Parathyroid adenoma (tissue), 2 donors: ENCODE data around the gene RANBP3.
A peak's percentile ranks its signal among the peaks of the same experiment; 100 is the strongest.

Experiments used
- H2AFZ ChIP-seq: fragments of 300-600 bp; sonication (generic); one replicate; pipeline ENCODE4 v1.7.0; 2017; ENCODE audit warnings: antibody characterized with exemption, mild to moderate bottlenecking
- H3K27ac ChIP-seq: fragments of 300-600 bp; sonication (generic); one replicate; pipeline ENCODE4 v1.7.0; 2017
- H3K27me3 ChIP-seq: fragments of 300-600 bp; sonication (generic); one replicate; pipeline ENCODE4 v1.7.0; 2017; ENCODE audit warnings: low read length; ENCODE audit not compliant: control insufficient read depth, insufficient read depth
- H3K36me3 ChIP-seq: fragments of 300-600 bp; sonication (generic); one replicate; pipeline ENCODE4 v1.7.0; 2017; ENCODE audit warnings: low read length; ENCODE audit not compliant: control insufficient read depth, insufficient read depth
- H3K4me1 ChIP-seq: fragments of 300-600 bp; sonication (generic); one replicate; pipeline ENCODE4 v1.7.0; 2017; ENCODE audit warnings: control low read depth
- H3K4me2 ChIP-seq: fragments of 300-600 bp; sonication (generic); one replicate; pipeline ENCODE4 v1.7.0; 2017; ENCODE audit warnings: low read length
- H3K4me3 ChIP-seq: fragments of 300-600 bp; sonication (generic); one replicate; pipeline ENCODE4 v1.7.0; 2017; ENCODE audit warnings: low read depth, low read length
- H3K79me2 ChIP-seq: fragments of 300-600 bp; sonication (generic); one replicate; pipeline ENCODE4 v1.7.0; 2017; ENCODE audit warnings: control low read depth
- H3K9ac ChIP-seq: fragments of 300-600 bp; sonication (generic); one replicate; pipeline ENCODE4 v1.7.0; 2017; ENCODE audit warnings: mild to moderate bottlenecking
- H3K9me3 ChIP-seq: fragments of 300-600 bp; sonication (generic); one replicate; pipeline ENCODE4 v1.7.0; 2017; ENCODE audit warnings: low read length; ENCODE audit not compliant: control insufficient read depth
- TF ChIP-seq, protein P1 (sequence below): fragments of 300-600 bp; sonication (generic); IDR thresholded peaks from one replicate; pipeline ENCODE4 v1.7.0; 2017; ENCODE audit warnings: antibody characterized with exemption, mild to moderate bottlenecking
- donor health status: primary hyperparathyroidism.

RANBP3 gene

DNA sequence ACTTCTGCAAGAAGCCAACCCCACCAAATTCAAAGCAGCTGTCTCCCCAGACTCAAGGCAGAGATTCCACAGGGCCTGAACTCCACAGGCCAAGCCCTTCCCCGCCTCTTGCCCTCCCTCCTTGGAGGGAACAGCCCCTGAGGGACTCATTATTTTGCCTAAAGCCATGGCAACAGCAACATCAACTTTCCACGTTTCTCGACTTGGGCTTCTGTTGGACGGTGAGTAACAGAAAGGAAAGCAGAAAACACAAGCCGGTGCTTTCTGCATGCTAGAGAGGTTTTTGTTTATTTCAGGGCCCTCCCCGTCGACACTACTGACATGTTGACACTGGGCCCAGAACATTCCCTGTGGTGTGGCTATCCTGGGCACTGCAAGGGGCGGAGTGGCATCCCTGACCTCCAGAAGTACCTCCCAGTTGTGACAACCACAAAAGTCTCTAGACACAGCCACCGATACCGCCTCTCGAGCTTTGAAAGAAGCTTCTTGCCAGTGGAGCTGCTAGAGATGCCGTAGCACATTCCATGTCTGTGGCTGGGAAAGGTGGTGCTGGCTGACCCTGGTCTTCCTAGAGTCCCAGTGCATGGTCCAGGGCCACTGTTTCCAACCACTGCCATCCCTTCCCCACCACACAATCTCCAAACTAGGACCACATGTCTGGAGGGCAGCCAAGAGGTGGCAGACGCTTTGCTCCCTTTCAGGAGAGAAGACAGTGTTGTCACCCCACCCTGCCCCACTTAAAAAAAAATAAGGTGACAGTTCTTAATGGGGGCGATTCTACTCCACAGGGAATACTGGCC, 51.1 kb downstream of the RANBP3 start:
- H3K27ac ChIP-seq = peak overlapping the region; percentile 48
- no peaks in the 10 kb centered on the region for H3K79me2 ChIP-seq
- no peaks in the 10 kb centered on the region for H3K9me3 ChIP-seq
- no peaks in the 10 kb centered on the region for H3K4me1 ChIP-seq
- H3K4me3 ChIP-seq = no peak overlapping the region
- no peak overlapping the region for H3K9ac ChIP-seq
- no peak overlapping the region for H3K4me2 ChIP-seq
- no peaks in the 10 kb centered on the region for H3K36me3 ChIP-seq
- H2AFZ ChIP-seq = no peak overlapping the region
- TF ChIP-seq, protein P1, sequence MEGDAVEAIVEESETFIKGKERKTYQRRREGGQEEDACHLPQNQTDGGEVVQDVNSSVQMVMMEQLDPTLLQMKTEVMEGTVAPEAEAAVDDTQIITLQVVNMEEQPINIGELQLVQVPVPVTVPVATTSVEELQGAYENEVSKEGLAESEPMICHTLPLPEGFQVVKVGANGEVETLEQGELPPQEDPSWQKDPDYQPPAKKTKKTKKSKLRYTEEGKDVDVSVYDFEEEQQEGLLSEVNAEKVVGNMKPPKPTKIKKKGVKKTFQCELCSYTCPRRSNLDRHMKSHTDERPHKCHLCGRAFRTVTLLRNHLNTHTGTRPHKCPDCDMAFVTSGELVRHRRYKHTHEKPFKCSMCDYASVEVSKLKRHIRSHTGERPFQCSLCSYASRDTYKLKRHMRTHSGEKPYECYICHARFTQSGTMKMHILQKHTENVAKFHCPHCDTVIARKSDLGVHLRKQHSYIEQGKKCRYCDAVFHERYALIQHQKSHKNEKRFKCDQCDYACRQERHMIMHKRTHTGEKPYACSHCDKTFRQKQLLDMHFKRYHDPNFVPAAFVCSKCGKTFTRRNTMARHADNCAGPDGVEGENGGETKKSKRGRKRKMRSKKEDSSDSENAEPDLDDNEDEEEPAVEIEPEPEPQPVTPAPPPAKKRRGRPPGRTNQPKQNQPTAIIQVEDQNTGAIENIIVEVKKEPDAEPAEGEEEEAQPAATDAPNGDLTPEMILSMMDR = no peak
- H3K27me3 ChIP-seq = no peaks in the 10 kb centered on the region

DNA sequence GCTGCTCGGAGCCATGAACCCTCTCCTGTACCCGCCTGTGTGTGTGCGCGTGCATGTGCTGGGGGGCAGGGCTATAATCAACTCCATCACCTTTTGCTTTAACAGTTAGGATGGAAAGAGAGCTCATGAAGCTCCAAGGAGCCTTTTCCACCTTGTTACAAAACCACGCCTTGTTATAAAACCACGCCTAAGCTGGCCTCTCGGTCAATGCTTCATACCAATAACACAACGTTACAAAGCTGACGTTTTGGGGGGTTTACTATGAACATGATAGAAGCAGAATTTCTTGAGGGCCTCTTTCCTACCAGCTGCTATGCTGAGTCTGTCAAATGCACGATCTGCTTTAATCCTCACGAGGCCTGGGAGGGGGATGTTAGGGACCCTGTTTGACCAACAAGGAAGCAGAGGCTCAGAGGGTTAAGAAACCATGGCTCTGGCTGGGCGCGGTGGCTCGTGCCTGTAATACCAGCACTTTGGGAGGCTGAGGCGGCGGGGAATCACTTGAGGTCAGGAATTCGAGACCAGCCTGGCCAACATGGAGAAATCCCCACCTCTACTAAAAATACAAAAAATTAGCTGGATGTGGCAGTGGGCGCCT, 52.0 kb downstream of the RANBP3 start:
- TF ChIP-seq, protein P1 = no peak
- H3K4me1 ChIP-seq = no peaks in the 10 kb centered on the region
- no peak overlapping the region for H2AFZ ChIP-seq
- no peaks in the 10 kb centered on the region for H3K36me3 ChIP-seq
- no peaks in the 10 kb centered on the region for H3K27me3 ChIP-seq
- H3K4me2 ChIP-seq = no peak overlapping the region
- H3K9me3 ChIP-seq = no peaks in the 10 kb centered on the region
- no peak overlapping the region for H3K4me3 ChIP-seq
- H3K9ac ChIP-seq = no peak overlapping the region
- H3K27ac ChIP-seq = no peak overlapping the region
- no peaks in the 10 kb centered on the region for H3K79me2 ChIP-seq

DNA sequence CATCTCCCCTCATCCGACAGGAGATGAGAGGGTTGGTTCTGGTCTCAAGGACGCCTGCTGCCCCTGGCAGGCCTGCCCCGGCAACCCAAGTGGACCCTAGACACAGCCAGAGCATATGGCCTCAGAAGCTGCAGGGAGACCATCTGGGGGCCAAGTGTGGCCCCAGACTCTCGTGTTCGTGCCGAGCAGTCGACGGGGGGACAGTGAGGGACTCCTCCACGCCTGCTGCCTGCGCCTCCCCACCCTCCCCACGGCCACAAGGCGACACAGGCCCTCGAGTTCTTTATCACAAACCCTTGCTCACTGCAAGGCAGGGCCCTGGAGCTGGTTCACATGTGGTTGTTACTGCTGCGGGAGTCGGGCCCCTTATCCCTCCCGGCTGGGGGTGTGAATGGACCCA, 54.6 kb downstream of the RANBP3 start:
- no peak overlapping the region for H3K4me3 ChIP-seq
- no peak overlapping the region for H3K9ac ChIP-seq
- no peak overlapping the region for H2AFZ ChIP-seq
- no peak overlapping the region for H3K4me2 ChIP-seq
- H3K36me3 ChIP-seq = no peaks in the 10 kb centered on the region
- no peaks in the 10 kb centered on the region for H3K4me1 ChIP-seq
- H3K79me2 ChIP-seq = no peaks in the 10 kb centered on the region
- no peaks in the 10 kb centered on the region for H3K27me3 ChIP-seq
- TF ChIP-seq, protein P1 = no peak
- no peaks in the 10 kb centered on the region for H3K9me3 ChIP-seq
- no peak overlapping the region for H3K27ac ChIP-seq

DNA sequence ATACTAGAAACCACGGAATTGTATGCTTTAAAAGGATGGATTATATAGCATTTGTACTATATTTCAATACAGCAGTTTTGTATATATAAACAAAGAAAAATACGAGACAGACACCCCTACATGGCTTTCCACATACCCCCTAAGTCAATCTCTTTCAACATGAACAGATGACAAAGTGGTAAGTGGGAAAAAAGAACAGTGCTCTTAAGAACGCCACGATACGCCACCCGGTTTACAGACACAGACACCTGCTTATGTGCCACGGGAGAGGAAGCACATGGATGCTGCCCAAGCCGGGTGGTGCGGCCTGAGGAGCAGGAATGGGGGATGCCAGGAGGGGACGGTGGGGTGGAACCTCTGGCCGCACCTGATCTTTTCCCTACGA, 55.8 kb downstream of the RANBP3 start:
- no peak overlapping the region for H2AFZ ChIP-seq
- H3K36me3 ChIP-seq = no peaks in the 10 kb centered on the region
- no peak overlapping the region for H3K4me2 ChIP-seq
- no peaks in the 10 kb centered on the region for H3K79me2 ChIP-seq
- H3K27me3 ChIP-seq = no peaks in the 10 kb centered on the region
- H3K4me3 ChIP-seq = no peak overlapping the region
- TF ChIP-seq, protein P1 = no peak
- no peak overlapping the region for H3K27ac ChIP-seq
- no peaks in the 10 kb centered on the region for H3K4me1 ChIP-seq
- H3K9ac ChIP-seq = no peak overlapping the region
- H3K9me3 ChIP-seq = no peaks in the 10 kb centered on the region
